DND-41 (cell line): ENCODE data around the gene ERCC4.

Experiments used
- CTCF ChIP-seq: IDR thresholded peaks from 2 replicates; pipeline ENCODE4 v1.5.1; 2012; ENCODE audit warnings: borderline replicate concordance, low read length, moderate library complexity, mild to moderate bottlenecking; ENCODE audit not compliant: poor library complexity, severe bottlenecking; ENCODE audit errors: extremely low read depth
- EZH2 ChIP-seq: IDR thresholded peaks from 3 replicates; pipeline ENCODE4 v1.6.1; 2012; ENCODE audit warnings: borderline replicate concordance, low read depth, mild to moderate bottlenecking, moderate library complexity, low read length, inconsistent platforms; ENCODE audit not compliant: severe bottlenecking

- TF ChIP-seq CTCF (no peak), EZH2 (no peak)
Observed at GRCh38 chr16:13911306-13911705, 8.6 kb upstream of the ERCC4 start.
